Choroid plexus epithelial cell (primary cell): ENCODE data around the gene CTNNAL1.

Experiments used
- DNase-seq: peaks from one replicate; pipeline ENCODE4 v3.0.0-alpha.2; 2010; ENCODE audit warnings: low read depth
- H3K4me3 ChIP-seq: 2 replicates; pipeline ENCODE4 v1.5.1; 2011; ENCODE audit warnings: low read depth, mild to moderate bottlenecking, control low read depth, low read length, moderate library complexity
- CTCF ChIP-seq: conservative IDR thresholded peaks from 2 replicates; pipeline ENCODE4 v1.5.1; 2011; ENCODE audit warnings: low read depth, mild to moderate bottlenecking, control low read depth, inconsistent platforms, low read length, moderate library complexity

Gene CTNNAL1

GRCh38 chr9:109017061-109017460 is 3.8 kb upstream of the CTNNAL1 start:
- DNase-seq, result peak; percentile 59
- H3K4me3 ChIP-seq, result no peak overlapping the region
- no peak for TF ChIP-seq CTCF

DNA sequence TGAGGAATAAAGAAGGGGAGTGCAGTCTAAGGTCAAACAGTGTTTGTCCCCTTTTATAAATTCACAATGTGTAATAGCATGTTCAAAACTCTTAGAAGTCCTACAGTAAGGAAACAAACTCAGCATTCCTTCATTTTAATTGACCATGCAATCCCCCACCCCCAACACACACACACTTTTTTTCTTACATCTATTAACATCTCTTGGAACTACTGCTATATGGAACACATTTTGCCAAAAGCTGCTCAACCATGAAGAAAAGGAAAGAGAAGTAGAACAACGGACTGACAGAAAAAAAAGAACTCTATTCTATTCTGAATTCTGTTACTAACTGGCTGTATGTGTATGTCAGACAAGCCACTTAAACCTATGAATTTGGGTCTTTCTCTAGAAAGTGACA is 2.8 kb upstream of the CTNNAL1 start:
- no peak for DNase-seq
- H3K4me3 ChIP-seq, result no peak overlapping the region
- TF ChIP-seq CTCF, result no peak

- DNase-seq, result no peak
- no peak for TF ChIP-seq CTCF
- H3K4me3 ChIP-seq, result no peak overlapping the region
Measured at GRCh38 chr9:109014608-109015280, 1.4 kb upstream of the CTNNAL1 start.

- peak; percentile 94 for DNase-seq
- no peak for TF ChIP-seq CTCF
- peak overlapping the region; percentile 84 for H3K4me3 ChIP-seq
Measured at GRCh38 chr9:109013679-109014607, 644 bp upstream of the CTNNAL1 start.

- no peak for TF ChIP-seq CTCF
- DNase-seq, result peak; percentile 92
- H3K4me3 ChIP-seq, result peak overlapping the region; percentile 84
Measured at GRCh38 chr9:109012009-109012875, 1.1 kb downstream of the CTNNAL1 start.

DNA sequence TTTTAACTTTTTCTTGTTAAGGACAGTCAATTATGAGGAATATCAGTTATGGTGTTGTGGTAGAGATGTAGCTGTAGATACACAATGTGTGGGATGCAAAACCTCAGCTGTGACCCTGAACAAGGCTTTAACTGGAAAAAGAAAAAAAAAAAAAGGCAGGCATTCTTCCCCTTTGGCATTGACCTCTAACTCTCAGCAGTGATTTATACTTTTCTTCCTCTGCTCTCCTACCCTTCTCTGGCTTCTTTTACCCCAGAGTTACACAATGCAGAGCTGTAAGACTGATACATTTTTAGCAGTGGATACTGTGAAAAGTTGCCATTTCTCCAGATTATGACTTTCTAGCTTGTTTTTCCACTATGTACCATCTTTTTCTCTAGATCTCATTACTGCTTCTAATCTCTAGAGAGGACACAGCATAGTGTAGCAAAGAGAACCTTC is 2.0 kb downstream of the CTNNAL1 start:
- TF ChIP-seq CTCF, result no peak
- DNase-seq, result peak; percentile 36
- peak overlapping the region; percentile 84 for H3K4me3 ChIP-seq
